ENCODE results near the gene ORM1. TPM values are rescaled to one million over a fixed set of nuclear protein-coding genes. Genes with fewer than 3 reads are reported as not detected.
A peak's percentile ranks its signal among the peaks of the same experiment; 100 is the strongest.

ORM1 gene
- total RNA-seq, 6 experiments from 2014 or later = 11,577 to 28,471 (median 22,756) TPM

GRCh38 chr9:114372921-114373448 lies 50.1 kb downstream of the ORM1 start:
- Histone ChIP-seq H3K9me3 (no peaks in the 10 kb centered on the region), H3K36me3 (peaks cover 0 to 18% (median 2%) of the 10 kb centered on the region in 4 donors), H3K4me1 (peaks cover 0 to 7% (median 0%) of the 10 kb centered on the region in 4 donors), H3K4me3 (no peak overlapping the region), H3K27ac (peak overlapping the region; percentile 21 to 47 (median 38)), H3K27me3 (no peaks in the 10 kb centered on the region)
- WGBS (ENCODE audit: insufficient coverage, low coverage, low lambda C conversion rate, missing lambda C conversion rate) = 42% methylated on average over 3 of the region's 9 CpGs
- intact Hi-C loops (cut with DNase I) = no loop called here
- ATAC-seq (peak; percentile 64 to 79 (median 71)), DNase-seq (peak; percentile 67 to 86 (median 73))
- TF ChIP-seq POLR2A (IDR thresholded peaks at IDR 0.05) = no peak

- ATAC-seq (no peak), DNase-seq (no peak)
- no peaks in the 10 kb centered on the region for H3K9me3 ChIP-seq
- TF ChIP-seq POLR2A (IDR thresholded peaks at IDR 0.05) (no peak), CTCF (IDR thresholded peaks at IDR 0.05) (no peak)
- H3K4me1 ChIP-seq = no peaks in the 10 kb centered on the region
- H3K27ac ChIP-seq = peak overlapping the region in 1 of 3 donors; percentile 47
- H3K4me3 ChIP-seq = no peak overlapping the region
- peaks cover 0 to 16% (median 2%) of the 10 kb centered on the region in 4 donors for H3K36me3 ChIP-seq
- no peaks in the 10 kb centered on the region for H3K27me3 ChIP-seq
- 78% methylated on average over 3 of the region's 16 CpGs for WGBS (ENCODE audit: insufficient coverage, low coverage, low lambda C conversion rate, missing lambda C conversion rate)
- intact Hi-C loops (cut with DNase I) = no loop called here
Observed at GRCh38 chr9:114373960-114374730, 51.2 kb downstream of the ORM1 start.

- Histone ChIP-seq H3K27ac (no peak overlapping the region), H3K9me3 (no peaks in the 10 kb centered on the region), H3K4me1 (no peaks in the 10 kb centered on the region), H3K36me3 (peaks cover 0 to 19% (median 2%) of the 10 kb centered on the region in 4 donors), H3K27me3 (no peaks in the 10 kb centered on the region), H3K4me3 (no peak overlapping the region)
- 83% methylated on average over 9 of the region's 9 CpGs for WGBS (ENCODE audit: insufficient coverage, low coverage, low lambda C conversion rate, missing lambda C conversion rate)
- intact Hi-C loops (cut with DNase I) = no loop called here
- TF ChIP-seq CTCF (IDR thresholded peaks at IDR 0.05) (no peak), POLR2A (IDR thresholded peaks at IDR 0.05) (no peak)
- DNase-seq (peak in 1 of 3 donors; percentile 24), ATAC-seq (no peak)
Observed at GRCh38 chr9:114374936-114375335, 52.0 kb downstream of the ORM1 start.

GRCh38 chr9:114375386-114376175 lies 52.7 kb downstream of the ORM1 start:
- H3K4me3 ChIP-seq = no peak overlapping the region
- intact Hi-C loops (cut with DNase I) = no loop called here
- DNase-seq (peak in 1 of 3 donors; percentile 13), ATAC-seq (no peak)
- TF ChIP-seq CTCF (IDR thresholded peaks at IDR 0.05) = no peak
- TF ChIP-seq POLR2A (IDR thresholded peaks at IDR 0.05) = no peak
- H3K9me3 ChIP-seq = no peaks in the 10 kb centered on the region
- WGBS (ENCODE audit: insufficient coverage, low coverage, low lambda C conversion rate, missing lambda C conversion rate) = 89% methylated on average over 8 of the region's 9 CpGs
- no peaks in the 10 kb centered on the region for H3K4me1 ChIP-seq
- H3K36me3 ChIP-seq = peaks cover 0 to 25% (median 6%) of the 10 kb centered on the region in 4 donors
- H3K27ac ChIP-seq = no peak overlapping the region
- H3K27me3 ChIP-seq = no peaks in the 10 kb centered on the region

Other genes starting within 250 kb of the ORM1 start
- 1,000 to 10,000 TPM; 2,202 to 7,072 (median 5,221) TPM for gene AMBP, start 244.8 kb upstream of the ORM1 start, total RNA-seq
- gene KIF12, start 223.8 kb upstream of the ORM1 start, total RNA-seq = 10 to 100 TPM in 5 of 6 experiments, 1 to 10 TPM in 1; 3.1 to 24.3 (median 14.2) TPM
- gene COL27A1, start 167.6 kb upstream of the ORM1 start, total RNA-seq = 10 to 100 TPM; 11.8 to 51.9 (median 29.3) TPM
- 1,000 to 10,000 TPM; 3,162 to 5,107 (median 3,869) TPM for gene ORM2, start 6.8 kb downstream of the ORM1 start, total RNA-seq
- 10 to 100 TPM in 3 of 6 experiments, 1 to 10 TPM in 3; 4.7 to 15.1 (median 9.8) TPM for gene AKNA, start 64.9 kb downstream of the ORM1 start, total RNA-seq
- 1 to 10 TPM; 2.1 to 3.7 (median 2.7) TPM for gene WHRN, start 182.4 kb downstream of the ORM1 start, total RNA-seq

All from right lobe of liver (tissue), 6 donors.